Heart right ventricle (tissue), 16 donors: ENCODE measurements around the gene SLC6A16. TPM values are rescaled to one million over a fixed set of nuclear protein-coding genes. Genes with fewer than 3 reads are reported as not detected.
A peak's percentile ranks its signal among the peaks of the same experiment; 100 is the strongest.
"Not testable (repeated sequence)": the region's sequence is repeated elsewhere in the genome, so short reads cannot be mapped to it uniquely, and the experiment has no call there.

Experiments used
- ATAC-seq, 8 donors: fragments of 200-7000 bp; cut with Tn5 transposase; one replicate each; pipeline ENCODE4 v1.9.1; 2020; ENCODE audit warnings: mild to moderate bottlenecking in 8 of 8, moderate library complexity in 8 of 8, moderate number of reproducible peaks in 1 of 8
- DNase-seq, 2 donors: peaks; one replicate each; pipeline ENCODE4 v3.0.0-alpha.2; 2020
- H3K27ac ChIP-seq, 10 donors: fragments of 200-600 bp; sonication (generic) in 2 of 10; one replicate each; pipeline versions ENCODE4 v1.5.0 to v1.8.0; 2020 to 2022; ENCODE audit warnings: mild to moderate bottlenecking in 3 of 10
- H3K27me3 ChIP-seq, 7 donors: fragments of 200-600 bp; one replicate each; pipeline ENCODE4 v1.8.0; 2021 to 2022; ENCODE audit warnings: mild to moderate bottlenecking in 2 of 7
- H3K36me3 ChIP-seq, 9 donors: fragments of 200-600 bp; sonication (generic) in 1 of 9; one replicate each; pipeline versions ENCODE4 v1.5.0 to v1.8.0; 2020 to 2022; ENCODE audit warnings: mild to moderate bottlenecking in 2 of 9
- H3K4me1 ChIP-seq, 9 donors: fragments of 200-600 bp; sonication (generic) in 1 of 9; one replicate each; pipeline versions ENCODE4 v1.5.0 to v1.8.0; 2020 to 2022; ENCODE audit warnings: mild to moderate bottlenecking in 4 of 9
- H3K4me3 ChIP-seq, 10 donors: fragments of 200-600 bp; sonication (generic) in 2 of 10; one replicate each; pipeline versions ENCODE4 v1.5.0 to v1.8.0; 2020 to 2022; ENCODE audit warnings: mild to moderate bottlenecking in 7 of 10, moderate library complexity in 2 of 10
- H3K9me3 ChIP-seq, 11 donors: fragments of 200-600 bp in 10 of 11; sonication (generic) in 2 of 11; one replicate each; pipeline versions ENCODE4 v1.5.0 to v1.8.0; 2013 to 2022; ENCODE audit warnings: mild to moderate bottlenecking in 2 of 11, control low read depth in 1 of 11, moderate library complexity in 1 of 11
- WGBS, 2 donors: extraction: QIAGEN DNeasy Blood & Tissue Kit; methylation state at CpG; one replicate each; pipeline ENCODE4 v1.1.7; 2013; ENCODE audit warnings: inconsistent platforms in 1 of 2; 5-methylcytosine and 5-hydroxymethylcytosine counted together
- intact Hi-C, 10 donors: fragments of 100-400 bp; cut with DNase I; formaldehyde crosslinking; loops; one replicate each; pipeline versions ENCODE4 v1.11.1 to v1.14.2; 2022
- polyA plus RNA-seq, 2 donors: library from polyadenylated mRNA; stranded (reverse); fragments of 200-250 nt; gene quantifications; one replicate each; pipeline ENCODE4 v1.2.3, GENCODE V29; 2013
- total RNA-seq, 10 donors: library from RNA; stranded (reverse); fragmentation: NEBNext Ultra II Directional in 3 of 10; extraction: Animal tissue kit (Norgen Biotek cat#: 25700) in 3 of 10; gene quantifications; one replicate each; pipeline versions ENCODE4 v1.2.1 to v1.2.4, GENCODE V29; 2021 to 2023
- TF ChIP-seq, protein P1 (sequence below), 9 donors: fragments of 200-600 bp; sonication (generic) in 2 of 9; IDR thresholded peaks; one replicate each; pipeline versions ENCODE4 v1.5.0 to v1.8.0; 2021 to 2022; ENCODE audit warnings: antibody characterized with exemption in 9 of 9, mild to moderate bottlenecking in 5 of 9, moderate library complexity in 1 of 9
- donor health status: Arrhythmogenic right ventricular cardiomyopathy.
- donor health status: ischemic (EF 13 %, LVEDD 7.1; RV severe dilation, severe dysfunction).
- donor health status: healthy with polysubstance abuse.
- donor health status: DM: no; HTN: yes; CAD: no.
- donor health status: DM: no; HTN: no; CAD: no.
- donor health status: ischemic (EF 25% LVEDD 6.9; RV normal size, moderate dysfunction).
- donor health status: ischemic (EF 25% LVEDD 5.7; RV mildly dilated, moderate dysfunction).
- donor health status: healthy.
- donor health status: DM: yes; HTN: yes; CAD: no.
- donor health status: Ischemic cardiomyopathy.
- donor health status: ischemic (EF 35%, LVEDD 5.7; RV mildly dilated, moderate dysfunction).
- donor health status: nonischemic (EF 11% LVEDD 7.7; RV severe dilation, severe dysfunction).
- donor health status: DM: yes; HTN: yes; CAD: no.
- donor health status: PGD.
- donor health status: ischemic (EF 29% LVEDD 5.4; RV normal size, mild dysfunction).
- donor health status: nonischemic (EF 23%, LVEDD 6.1; RV moderate dilation, normal function).

SLC6A16 gene
- total and polyA plus RNA-seq, 12 donors, result 0.13 to 3.1 (median 0.77) TPM

DNA sequence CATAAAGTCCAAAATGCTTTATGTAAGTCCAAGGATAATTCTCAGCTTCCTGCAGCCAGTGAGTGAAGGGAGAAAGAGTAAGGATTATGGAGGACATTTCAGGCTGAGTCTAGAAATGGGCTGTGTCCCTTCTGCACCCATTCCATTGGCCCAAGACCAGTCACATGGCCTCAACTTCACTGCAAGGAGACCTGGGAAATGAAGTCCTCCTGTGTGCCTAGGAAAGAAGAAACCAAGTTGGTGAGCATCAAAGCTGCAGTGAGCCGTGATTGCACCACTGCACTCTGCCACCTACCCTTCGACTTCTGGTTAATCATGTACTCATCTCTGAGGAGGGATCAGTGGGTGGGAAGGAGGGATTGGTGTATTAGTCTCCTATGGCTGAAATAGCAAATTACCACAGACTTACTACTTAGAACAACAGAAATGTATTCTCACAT is 6.6 kb upstream of the SLC6A16 start:
- H3K36me3 ChIP-seq, result peaks cover 0 to 5% (median 0%) of the 10 kb centered on the region in 9 donors
- no peak for DNase-seq
- 85 to 89% methylated on average over 2 of the region's 2 CpGs for WGBS, 2 donors

DNA sequence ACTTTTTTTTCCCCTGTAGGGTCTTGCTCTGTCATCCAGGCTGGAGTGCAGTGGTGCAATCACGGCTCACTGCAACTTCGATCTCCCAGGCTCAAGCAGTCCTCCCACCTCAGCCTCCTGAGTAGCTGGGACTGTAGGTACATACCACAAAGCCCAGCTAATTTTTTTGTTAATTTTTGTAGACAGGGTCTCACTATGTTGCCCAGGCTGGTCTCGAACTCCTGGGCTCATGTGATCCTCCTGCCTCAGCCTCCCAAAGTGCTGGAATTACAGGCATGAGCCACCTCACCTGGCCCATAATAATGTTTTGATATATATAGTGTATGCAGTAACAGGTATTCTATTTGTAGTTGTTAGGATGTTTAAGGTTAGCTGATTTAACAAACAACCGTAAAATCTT is 6.2 kb upstream of the SLC6A16 start:
- H3K27me3 ChIP-seq, H3K4me3 ChIP-seq, ATAC-seq, intact Hi-C loops, H3K36me3 ChIP-seq, H3K27ac ChIP-seq, H3K9me3 ChIP-seq, DNase-seq: not testable (repeated sequence)
- H3K4me1 ChIP-seq, result peaks cover 0 to 40% (median 0%) of the 10 kb centered on the region in 9 donors
- 96 to 97% methylated on average over 4 of the region's 4 CpGs for WGBS, 2 donors

More for the DNA sequence above, 6.6 kb upstream of the SLC6A16 start:
- intact Hi-C loops, result no loop called here
- H3K27ac ChIP-seq, result no peak overlapping the region
- H3K4me3 ChIP-seq, result no peak overlapping the region
- H3K27me3 ChIP-seq, result no peaks in the 10 kb centered on the region
- ATAC-seq, result peak; percentile 66 to 92 (median 76)
- H3K9me3 ChIP-seq, result no peaks in the 10 kb centered on the region
- TF ChIP-seq, protein P1, sequence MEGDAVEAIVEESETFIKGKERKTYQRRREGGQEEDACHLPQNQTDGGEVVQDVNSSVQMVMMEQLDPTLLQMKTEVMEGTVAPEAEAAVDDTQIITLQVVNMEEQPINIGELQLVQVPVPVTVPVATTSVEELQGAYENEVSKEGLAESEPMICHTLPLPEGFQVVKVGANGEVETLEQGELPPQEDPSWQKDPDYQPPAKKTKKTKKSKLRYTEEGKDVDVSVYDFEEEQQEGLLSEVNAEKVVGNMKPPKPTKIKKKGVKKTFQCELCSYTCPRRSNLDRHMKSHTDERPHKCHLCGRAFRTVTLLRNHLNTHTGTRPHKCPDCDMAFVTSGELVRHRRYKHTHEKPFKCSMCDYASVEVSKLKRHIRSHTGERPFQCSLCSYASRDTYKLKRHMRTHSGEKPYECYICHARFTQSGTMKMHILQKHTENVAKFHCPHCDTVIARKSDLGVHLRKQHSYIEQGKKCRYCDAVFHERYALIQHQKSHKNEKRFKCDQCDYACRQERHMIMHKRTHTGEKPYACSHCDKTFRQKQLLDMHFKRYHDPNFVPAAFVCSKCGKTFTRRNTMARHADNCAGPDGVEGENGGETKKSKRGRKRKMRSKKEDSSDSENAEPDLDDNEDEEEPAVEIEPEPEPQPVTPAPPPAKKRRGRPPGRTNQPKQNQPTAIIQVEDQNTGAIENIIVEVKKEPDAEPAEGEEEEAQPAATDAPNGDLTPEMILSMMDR (IDR thresholded peaks at IDR 0.05), result no peak
- H3K4me1 ChIP-seq, result peaks cover 0 to 44% (median 0%) of the 10 kb centered on the region in 9 donors

DNA sequence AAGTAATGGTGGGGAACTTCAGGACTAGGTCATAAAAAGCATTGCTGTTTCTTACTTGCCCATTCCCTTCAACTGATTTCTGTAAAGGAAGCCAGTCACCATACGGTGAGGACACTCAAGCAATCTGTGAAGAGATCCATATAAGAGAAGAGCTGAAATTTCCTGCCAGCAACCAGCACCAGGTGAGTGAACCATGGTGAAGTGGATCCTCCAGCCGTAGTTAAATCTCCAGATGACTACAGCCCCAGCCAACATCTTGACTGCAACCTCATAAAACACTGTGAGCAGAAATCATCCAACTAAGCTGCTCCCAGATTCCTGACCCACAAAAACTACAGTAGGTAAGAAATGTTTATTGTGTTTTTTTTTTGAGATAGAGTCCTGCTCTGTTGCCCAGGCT is 3.8 kb upstream of the SLC6A16 start:
- intact Hi-C loops, result loop anchor here in 1 of 10 donors (10.0 kb wide), 1 partner anchor 104 kb away; no protein-coding TSS in a partner anchor
- H3K4me1 ChIP-seq, result peaks cover 0 to 25% (median 0%) of the 10 kb centered on the region in 9 donors
- 93 to 100% methylated on average over 2 of the region's 2 CpGs for WGBS, 2 donors

DNA sequence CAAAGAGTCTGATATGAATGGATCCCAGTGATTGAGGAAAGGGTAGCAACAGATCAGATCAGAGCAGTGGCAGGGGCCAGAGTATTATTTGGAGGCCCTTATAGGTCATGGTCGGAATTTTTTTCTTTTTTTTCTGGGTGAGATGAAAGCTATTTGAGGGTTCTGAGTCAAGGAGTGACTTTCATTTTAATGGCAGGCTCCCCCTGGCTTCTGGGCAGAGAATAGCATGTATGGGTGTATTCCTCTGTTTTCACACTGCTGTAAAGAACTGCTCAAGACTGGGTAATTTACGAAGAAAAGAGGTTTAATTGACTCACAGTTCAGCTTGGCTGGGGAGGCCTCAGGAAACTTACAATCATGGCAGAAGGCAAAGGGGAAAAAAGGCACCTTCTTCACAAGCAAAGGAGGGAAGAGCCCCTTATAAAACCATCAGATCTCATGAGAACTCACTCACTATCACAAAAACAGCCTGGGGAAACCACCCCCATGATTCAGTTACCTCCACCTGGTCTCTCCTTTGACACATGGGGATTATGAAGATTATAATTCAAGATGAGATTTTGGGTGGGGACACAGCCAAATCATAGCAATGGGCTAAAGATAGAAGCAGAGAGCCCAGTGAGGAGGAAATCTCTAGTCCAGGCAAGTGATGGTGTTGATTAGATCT is 3.0 kb upstream of the SLC6A16 start:
- H3K9me3 ChIP-seq, result peaks cover 0 to 5% (median 0%) of the 10 kb centered on the region in 11 donors
- DNase-seq, result no peak
- intact Hi-C loops, result loop anchor here in 2 of 10 donors (2.0 to 10.0 kb wide), 2 partner anchors 33 to 103 kb away; no protein-coding TSS in a partner anchor
- ATAC-seq, result peak in 1 of 8 donors; percentile 20
- TF ChIP-seq, protein P1 (IDR thresholded peaks at IDR 0.05), result peak; percentile 26 to 79 (median 61)
- WGBS, 2 donors, result 66 to 83% methylated on average over 2 of the region's 2 CpGs
- no peak overlapping the region for H3K4me3 ChIP-seq
- peaks cover 0 to 18% (median 0%) of the 10 kb centered on the region in 9 donors for H3K4me1 ChIP-seq
- H3K36me3 ChIP-seq, result peaks cover 0 to 5% (median 0%) of the 10 kb centered on the region in 9 donors
- no peaks in the 10 kb centered on the region for H3K27me3 ChIP-seq
- no peak overlapping the region for H3K27ac ChIP-seq

More for the DNA sequence above, 3.8 kb upstream of the SLC6A16 start:
- TF ChIP-seq, protein P1 (IDR thresholded peaks at IDR 0.05), result no peak
- Histone ChIP-seq H3K4me3 (no peak overlapping the region), H3K36me3 (peaks cover 0 to 5% (median 0%) of the 10 kb centered on the region in 9 donors), H3K9me3 (no peaks in the 10 kb centered on the region), H3K27ac (no peak overlapping the region), H3K27me3 (no peaks in the 10 kb centered on the region)
- no peak for ATAC-seq
- DNase-seq, result no peak
